Upper lobe of left lung (tissue), 6 donors: ENCODE measurements around the gene KLHL12. TPM values are rescaled to one million over a fixed set of nuclear protein-coding genes. Genes with fewer than 3 reads are reported as not detected.

ENCODE experiments used
- ATAC-seq, 2 donors: fragments of 200-7000 bp; cut with Tn5 transposase; one replicate each; pipeline ENCODE4 v1.9.1; 2022; ENCODE audit warnings: mild to moderate bottlenecking in 2 of 2, moderate library complexity in 2 of 2; ENCODE audit not compliant: low FRiP score in 2 of 2
- DNase-seq, 2 donors: peaks; one replicate each; pipeline ENCODE4 v3.0.0-alpha.2; 2019 to 2020
- H3K27ac ChIP-seq, 4 donors: fragments of 200-600 bp; sonication (generic); one replicate each; pipeline ENCODE4 v1.5.1; 2016 to 2019
- H3K27me3 ChIP-seq, 4 donors: fragments of 200-600 bp; sonication (generic); one replicate each; pipeline ENCODE4 v1.5.1; 2017 to 2019
- H3K36me3 ChIP-seq, 4 donors: fragments of 200-600 bp; sonication (generic); one replicate each; pipeline ENCODE4 v1.5.1; 2016 to 2019
- H3K4me1 ChIP-seq, 4 donors: fragments of 200-600 bp; sonication (generic); one replicate each; pipeline ENCODE4 v1.5.1; 2018 to 2019
- H3K4me3 ChIP-seq, 4 donors: fragments of 200-600 bp; sonication (generic); one replicate each; pipeline ENCODE4 v1.5.1; 2017 to 2019; ENCODE audit warnings: mild to moderate bottlenecking in 2 of 4, moderate library complexity in 1 of 4
- H3K9me3 ChIP-seq, 4 donors: fragments of 200-600 bp; sonication (generic); one replicate each; pipeline ENCODE4 v1.5.1; 2018 to 2019
- CTCF ChIP-seq, 6 experiments: fragments of 450-650 bp in 4 of 6; fragments of 200-600 bp in 2 of 6; sonication (generic) in 2 of 6; IDR thresholded peaks; one replicate each; pipeline ENCODE4 v1.5.1; 2016 to 2019; ENCODE audit warnings: antibody characterized with exemption in 6 of 6
- EP300 ChIP-seq, 4 donors: sonication (generic); formaldehyde crosslinking; IDR thresholded peaks; one replicate each; pipeline ENCODE4 v1.5.1; 2017; ENCODE audit warnings: antibody characterized with exemption in 4 of 4, control low read depth in 2 of 4
- POLR2A ChIP-seq, 4 donors: fragments of 450-650 bp; IDR thresholded peaks; one replicate each; pipeline ENCODE4 v1.5.1; 2016 to 2017; ENCODE audit warnings: antibody characterized with exemption in 4 of 4, mild to moderate bottlenecking in 2 of 4
- POLR2AphosphoS5 ChIP-seq, 2 donors: sonication (generic); formaldehyde crosslinking; IDR thresholded peaks; one replicate each; pipeline ENCODE4 v1.5.1; 2017; ENCODE audit warnings: antibody characterized with exemption in 2 of 2
- WGBS, 2 donors: methylation state at CpG; one replicate each; pipeline ENCODE4 v1.1.5; 2017 to 2018; 5-methylcytosine and 5-hydroxymethylcytosine counted together
- total RNA-seq, 6 donors: library from RNA; depleted of rRNA in 4 of 6; stranded (reverse); fragments of >200 nt in 4 of 6; gene quantifications; one replicate each; pipeline versions ENCODE4 v1.1.0 to v1.2.1, GENCODE V29; 2016 to 2021
- donor health status: DM: no; HTN: no; CAD: no; lungs with moderate emphysema.
- donor health status: DM: no; HTN: yes; CAD: no; lungs with severe emphysema.

The KLHL12 gene
- total RNA-seq, 6 donors from 2014 or later: 12.0 to 25.1 (median 19.9) TPM

- Histone ChIP-seq H3K9me3 (no peaks in the 10 kb centered on the region), H3K27ac (no peak overlapping the region), H3K36me3 (peaks cover 0 to 36% (median 26%) of the 10 kb centered on the region in 4 donors), H3K4me1 (peaks cover 25 to 36% (median 26%) of the 10 kb centered on the region in 4 donors), H3K4me3 (no peak overlapping the region), H3K27me3 (no peaks in the 10 kb centered on the region)
- no peak for DNase-seq
- 67 to 78% methylated on average over 3 of the region's 3 CpGs for WGBS, 2 donors
- TF ChIP-seq POLR2AphosphoS5 (IDR thresholded peaks at IDR 0.05) (no peak), POLR2A (IDR thresholded peaks at IDR 0.05) (no peak), EP300 (IDR thresholded peaks at IDR 0.05) (no peak), CTCF (IDR thresholded peaks at IDR 0.05) (no peak)
- ATAC-seq: no peak
These were observed 38.4 kb upstream of the KLHL12 start for GRCh38 chr1:202965422-202965821.

GRCh38 chr1:202964791-202965410, 37.9 kb upstream of the KLHL12 start:
- H3K9me3 ChIP-seq: no peaks in the 10 kb centered on the region
- H3K27ac ChIP-seq: no peak overlapping the region
- TF ChIP-seq EP300 (IDR thresholded peaks at IDR 0.05): no peak
- no peak for TF ChIP-seq POLR2A (IDR thresholded peaks at IDR 0.05)
- TF ChIP-seq CTCF (IDR thresholded peaks at IDR 0.05): no peak
- no peak for TF ChIP-seq POLR2AphosphoS5 (IDR thresholded peaks at IDR 0.05)
- no peak overlapping the region for H3K4me3 ChIP-seq
- H3K4me1 ChIP-seq: peaks cover 23 to 36% (median 26%) of the 10 kb centered on the region in 4 donors
- peaks cover 0 to 36% (median 26%) of the 10 kb centered on the region in 4 donors for H3K36me3 ChIP-seq
- DNase-seq (no peak), ATAC-seq (no peak)
- 71 to 84% methylated on average over 6 of the region's 6 CpGs for WGBS, 2 donors
- H3K27me3 ChIP-seq: no peaks in the 10 kb centered on the region

GRCh38 chr1:202961220-202961880, 34.3 kb upstream of the KLHL12 start:
- no peak for TF ChIP-seq POLR2A (IDR thresholded peaks at IDR 0.05)
- no peak for TF ChIP-seq POLR2AphosphoS5 (IDR thresholded peaks at IDR 0.05)
- no peak for TF ChIP-seq EP300 (IDR thresholded peaks at IDR 0.05)
- no peak for TF ChIP-seq CTCF (IDR thresholded peaks at IDR 0.05)
- H3K27me3 ChIP-seq: no peaks in the 10 kb centered on the region
- ATAC-seq (no peak), DNase-seq (no peak)
- H3K27ac ChIP-seq: no peak overlapping the region
- peaks cover 0 to 36% (median 26%) of the 10 kb centered on the region in 4 donors for H3K36me3 ChIP-seq
- 94% methylated on average over 5 of the region's 5 CpGs for WGBS, 2 donors
- no peaks in the 10 kb centered on the region for H3K9me3 ChIP-seq
- no peak overlapping the region for H3K4me3 ChIP-seq
- H3K4me1 ChIP-seq: peaks cover 22 to 30% (median 27%) of the 10 kb centered on the region in 4 donors

GRCh38 chr1:202959276-202959620, 32.2 kb upstream of the KLHL12 start:
- peaks cover 33 to 42% (median 39%) of the 10 kb centered on the region in 4 donors for H3K4me1 ChIP-seq
- 56 to 74% methylated on average over 1 of the region's 1 CpG for WGBS, 2 donors
- H3K27ac ChIP-seq: no peak overlapping the region
- H3K36me3 ChIP-seq: peaks cover 0 to 26% (median 23%) of the 10 kb centered on the region in 4 donors
- H3K4me3 ChIP-seq: no peak overlapping the region
- H3K27me3 ChIP-seq: no peaks in the 10 kb centered on the region
- ATAC-seq (no peak), DNase-seq (no peak)
- no peaks in the 10 kb centered on the region for H3K9me3 ChIP-seq
- no peak for TF ChIP-seq CTCF (IDR thresholded peaks at IDR 0.05)
- TF ChIP-seq POLR2A (IDR thresholded peaks at IDR 0.05): no peak
- TF ChIP-seq POLR2AphosphoS5 (IDR thresholded peaks at IDR 0.05): no peak
- TF ChIP-seq EP300 (IDR thresholded peaks at IDR 0.05): no peak
